Measurements from ENCODE around the gene EPHA6.

- TF ChIP-seq ATF7 (IDR thresholded peaks at IDR 0.05; ENCODE audit: low read depth), result no peak
- TF ChIP-seq NFYB (IDR thresholded peaks at IDR 0.05; ENCODE audit: insufficient read depth, low read depth, low read length), result no peak
- TF ChIP-seq CREB1 (IDR thresholded peaks at IDR 0.05; ENCODE audit: low read depth), result no peak
- TF ChIP-seq ESRRA (IDR thresholded peaks at IDR 0.05; ENCODE audit: low read length), result no peak
- TF ChIP-seq CEBPB (IDR thresholded peaks at IDR 0.05; ENCODE audit: borderline replicate concordance in 1 of 2, low read depth in 2 of 2, low read length in 2 of 2), result no peak
- no peak for TF ChIP-seq RBBP5 (conservative IDR thresholded peaks at IDR 0.05)
- TF ChIP-seq BCLAF1 (IDR thresholded peaks at IDR 0.05), result no peak
- TF ChIP-seq, protein P1, sequence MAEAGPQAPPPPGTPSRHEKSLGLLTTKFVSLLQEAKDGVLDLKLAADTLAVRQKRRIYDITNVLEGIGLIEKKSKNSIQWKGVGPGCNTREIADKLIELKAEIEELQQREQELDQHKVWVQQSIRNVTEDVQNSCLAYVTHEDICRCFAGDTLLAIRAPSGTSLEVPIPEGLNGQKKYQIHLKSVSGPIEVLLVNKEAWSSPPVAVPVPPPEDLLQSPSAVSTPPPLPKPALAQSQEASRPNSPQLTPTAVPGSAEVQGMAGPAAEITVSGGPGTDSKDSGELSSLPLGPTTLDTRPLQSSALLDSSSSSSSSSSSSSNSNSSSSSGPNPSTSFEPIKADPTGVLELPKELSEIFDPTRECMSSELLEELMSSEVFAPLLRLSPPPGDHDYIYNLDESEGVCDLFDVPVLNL (IDR thresholded peaks at IDR 0.05; ENCODE audit: low read depth, low read length), result no peak
- no peak for TF ChIP-seq SREBF2 (IDR thresholded peaks at IDR 0.05; ENCODE audit: low read length)
- TF ChIP-seq, protein P2, sequence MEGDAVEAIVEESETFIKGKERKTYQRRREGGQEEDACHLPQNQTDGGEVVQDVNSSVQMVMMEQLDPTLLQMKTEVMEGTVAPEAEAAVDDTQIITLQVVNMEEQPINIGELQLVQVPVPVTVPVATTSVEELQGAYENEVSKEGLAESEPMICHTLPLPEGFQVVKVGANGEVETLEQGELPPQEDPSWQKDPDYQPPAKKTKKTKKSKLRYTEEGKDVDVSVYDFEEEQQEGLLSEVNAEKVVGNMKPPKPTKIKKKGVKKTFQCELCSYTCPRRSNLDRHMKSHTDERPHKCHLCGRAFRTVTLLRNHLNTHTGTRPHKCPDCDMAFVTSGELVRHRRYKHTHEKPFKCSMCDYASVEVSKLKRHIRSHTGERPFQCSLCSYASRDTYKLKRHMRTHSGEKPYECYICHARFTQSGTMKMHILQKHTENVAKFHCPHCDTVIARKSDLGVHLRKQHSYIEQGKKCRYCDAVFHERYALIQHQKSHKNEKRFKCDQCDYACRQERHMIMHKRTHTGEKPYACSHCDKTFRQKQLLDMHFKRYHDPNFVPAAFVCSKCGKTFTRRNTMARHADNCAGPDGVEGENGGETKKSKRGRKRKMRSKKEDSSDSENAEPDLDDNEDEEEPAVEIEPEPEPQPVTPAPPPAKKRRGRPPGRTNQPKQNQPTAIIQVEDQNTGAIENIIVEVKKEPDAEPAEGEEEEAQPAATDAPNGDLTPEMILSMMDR (IDR thresholded peaks at IDR 0.05 in 2 of 3, conservative IDR thresholded peaks at IDR 0.05 in 1 of 3; ENCODE audit: control insufficient read depth in 2 of 3, extremely low read depth in 1 of 3, insufficient read depth in 1 of 3, low read depth in 3 of 3, low read length in 3 of 3), result no peak
- no peak for TF ChIP-seq NRF1 (conservative IDR thresholded peaks at IDR 0.05; ENCODE audit: low read depth, low read length)
Observed at GRCh38 chr3:96833301-96833700, 18.9 kb downstream of the EPHA6 start.

Data from GM12878 (cell line).